Activated CD4-positive, alpha-beta T cell treated with anti-CD3 and anti-CD28 coated beads, Interleukin-2, amount 50 U/mL, for 24 hours (primary cell): ENCODE measurements around the gene PACSIN2.
"Not testable (repeated sequence)": the region's sequence is repeated elsewhere in the genome, so short reads cannot be mapped to it uniquely, and the experiment has no call there.

Source experiments
- DNase-seq, 2 donors: peaks; one replicate each; pipeline ENCODE4 v3.0.0-alpha.2; 2020; ENCODE audit warnings: low read depth in 1 of 2, low spot score in 1 of 2

The PACSIN2 gene, protein sequence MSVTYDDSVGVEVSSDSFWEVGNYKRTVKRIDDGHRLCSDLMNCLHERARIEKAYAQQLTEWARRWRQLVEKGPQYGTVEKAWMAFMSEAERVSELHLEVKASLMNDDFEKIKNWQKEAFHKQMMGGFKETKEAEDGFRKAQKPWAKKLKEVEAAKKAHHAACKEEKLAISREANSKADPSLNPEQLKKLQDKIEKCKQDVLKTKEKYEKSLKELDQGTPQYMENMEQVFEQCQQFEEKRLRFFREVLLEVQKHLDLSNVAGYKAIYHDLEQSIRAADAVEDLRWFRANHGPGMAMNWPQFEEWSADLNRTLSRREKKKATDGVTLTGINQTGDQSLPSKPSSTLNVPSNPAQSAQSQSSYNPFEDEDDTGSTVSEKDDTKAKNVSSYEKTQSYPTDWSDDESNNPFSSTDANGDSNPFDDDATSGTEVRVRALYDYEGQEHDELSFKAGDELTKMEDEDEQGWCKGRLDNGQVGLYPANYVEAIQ

DNA sequence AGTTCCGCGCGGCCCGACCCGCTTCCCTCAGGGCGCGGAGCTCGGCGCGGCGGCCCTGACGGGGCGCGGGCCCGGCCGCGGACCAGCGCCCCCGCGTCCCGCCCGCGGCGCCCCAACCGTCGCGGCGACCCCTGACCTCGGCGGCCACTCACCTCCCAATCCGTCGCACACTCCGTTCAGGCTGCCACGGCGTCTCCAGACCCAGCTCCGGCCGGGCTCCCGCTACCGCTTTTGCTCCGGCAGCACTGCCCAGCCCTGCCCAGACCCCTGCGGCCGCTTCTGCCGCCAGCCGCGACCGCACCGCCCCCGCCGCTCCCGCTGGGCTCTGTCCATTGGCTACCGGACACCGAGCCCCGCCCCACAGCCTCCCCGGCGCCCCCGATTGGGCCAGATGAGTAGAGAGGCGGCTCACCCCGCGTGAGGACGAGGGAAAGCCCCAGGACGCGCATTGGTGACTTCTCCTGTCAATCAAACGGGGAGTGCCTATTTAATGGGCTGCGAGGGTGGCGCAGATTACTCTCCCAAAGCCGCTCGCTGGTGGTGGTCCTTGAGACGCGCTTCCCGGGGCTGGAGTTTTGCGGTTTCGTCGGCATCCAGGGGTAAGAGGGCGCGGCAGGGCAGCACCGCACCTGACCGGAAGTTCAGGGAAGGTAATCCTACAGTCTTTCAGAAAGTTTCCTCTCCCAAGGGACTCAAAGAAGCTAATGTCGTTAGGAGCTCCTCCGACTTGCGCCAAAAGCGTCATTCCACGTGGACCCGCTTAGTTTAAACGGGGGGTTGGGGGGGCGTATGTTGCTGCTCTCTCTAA is at the start of gene PACSIN2:
Gene PACSIN2, minus strand, starts transcription at position 281 of the 808 bp plus-strand sequence. CDS start 103,069 bp downstream, outside the sequence.
- peak; percentile 98 to 99 for DNase-seq

DNA sequence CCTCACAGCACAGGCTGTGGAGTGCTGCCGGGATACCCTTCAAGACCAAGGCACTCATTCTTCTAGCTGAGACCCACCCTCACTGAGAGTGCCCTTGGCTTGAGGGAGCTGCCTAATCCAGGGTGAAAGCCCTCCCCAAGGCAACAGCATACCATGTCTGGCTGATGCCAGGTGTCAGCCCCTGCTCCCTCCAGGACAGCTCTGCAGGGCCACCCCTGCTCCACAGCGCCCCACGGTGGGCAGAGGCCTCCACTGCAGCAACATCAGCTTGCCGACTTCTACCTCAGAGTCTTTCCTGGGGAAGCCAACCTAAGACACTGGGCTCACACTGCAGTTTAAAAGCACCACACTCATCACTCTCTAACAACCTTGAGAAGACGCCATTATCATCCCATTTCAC is 45.2 kb upstream of the PACSIN2 start:
- DNase-seq = peak in 1 of 2 donors; percentile 8

DNA sequence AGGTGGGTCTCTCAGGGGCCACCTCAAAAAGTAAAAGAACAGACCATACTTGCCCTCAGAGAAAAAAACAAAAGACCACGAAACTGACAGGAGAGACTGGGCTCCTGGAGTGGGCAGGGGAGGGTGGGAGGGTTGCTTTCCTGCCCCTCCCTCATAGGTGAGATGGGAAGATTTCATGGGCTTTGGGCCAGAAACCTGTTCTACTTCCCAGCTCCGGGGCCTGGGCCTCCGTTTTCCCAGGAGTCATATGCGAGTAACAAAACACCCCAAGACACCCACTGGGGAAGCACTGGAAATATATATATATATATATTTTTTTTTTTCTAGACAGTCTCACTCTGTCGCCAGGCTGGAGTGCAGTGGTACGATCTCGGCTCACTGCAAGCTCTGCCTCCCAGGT is 42.7 kb upstream of the PACSIN2 start:
- DNase-seq = no peak

DNA sequence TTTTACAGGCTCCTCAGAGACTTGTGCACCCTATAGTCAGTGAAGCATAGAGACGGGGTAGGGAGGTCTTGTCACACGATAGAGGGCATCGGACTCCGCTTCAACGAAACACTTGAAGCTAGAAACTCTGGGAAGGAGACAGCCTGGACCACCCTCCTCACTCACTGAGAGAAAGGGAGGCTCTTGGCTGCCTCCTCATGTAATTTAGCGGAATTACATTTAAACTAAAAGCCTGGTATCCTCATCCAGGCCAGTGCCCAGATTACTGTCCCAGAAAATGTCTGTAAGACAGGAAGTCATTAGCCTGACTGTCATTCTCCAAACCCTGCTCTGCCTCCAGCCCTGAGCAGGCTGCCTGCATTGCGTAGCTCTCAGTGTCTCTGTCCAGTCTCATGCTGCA is 38.2 kb upstream of the PACSIN2 start:
- no peak for DNase-seq

DNA sequence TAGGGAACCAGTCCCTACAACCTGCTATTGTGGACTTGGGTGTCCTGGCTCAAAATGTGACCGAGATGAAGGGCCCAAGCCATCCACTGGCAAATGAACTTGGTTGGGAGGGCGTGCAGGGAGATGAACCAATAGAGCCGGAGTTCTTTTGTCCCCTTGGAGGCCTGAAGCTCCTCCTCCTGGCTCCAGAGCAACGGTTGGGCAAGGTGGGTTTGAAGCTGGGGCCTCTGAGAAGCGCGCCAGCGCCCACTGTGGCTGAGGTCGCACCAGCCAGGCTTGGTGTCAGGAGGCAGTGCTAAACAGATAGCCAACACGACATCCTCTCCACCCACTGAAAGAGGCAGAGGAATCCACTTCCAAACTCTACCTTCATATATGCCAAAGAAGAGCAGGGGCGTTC is 36.0 kb upstream of the PACSIN2 start:
- DNase-seq = no peak

DNA sequence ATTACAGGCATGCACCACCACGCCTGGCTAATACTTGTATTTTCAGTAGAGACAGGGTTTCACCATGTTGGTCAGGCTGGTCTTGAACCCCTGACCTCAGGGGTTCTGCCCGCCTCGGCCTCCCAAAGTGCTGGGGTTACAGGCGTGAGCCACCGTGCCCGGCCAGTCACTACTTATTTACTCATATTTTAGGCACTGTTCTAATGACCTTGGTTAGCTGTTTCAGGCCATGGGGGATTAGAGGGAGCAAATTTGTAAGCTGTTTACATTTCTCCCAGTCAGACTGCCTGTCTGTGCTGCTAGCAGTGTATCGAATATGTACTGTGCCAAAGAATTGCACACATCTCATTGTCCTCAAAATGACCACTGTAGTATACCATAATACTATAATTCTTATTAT is 32.7 kb upstream of the PACSIN2 start:
- no peak for DNase-seq

DNA sequence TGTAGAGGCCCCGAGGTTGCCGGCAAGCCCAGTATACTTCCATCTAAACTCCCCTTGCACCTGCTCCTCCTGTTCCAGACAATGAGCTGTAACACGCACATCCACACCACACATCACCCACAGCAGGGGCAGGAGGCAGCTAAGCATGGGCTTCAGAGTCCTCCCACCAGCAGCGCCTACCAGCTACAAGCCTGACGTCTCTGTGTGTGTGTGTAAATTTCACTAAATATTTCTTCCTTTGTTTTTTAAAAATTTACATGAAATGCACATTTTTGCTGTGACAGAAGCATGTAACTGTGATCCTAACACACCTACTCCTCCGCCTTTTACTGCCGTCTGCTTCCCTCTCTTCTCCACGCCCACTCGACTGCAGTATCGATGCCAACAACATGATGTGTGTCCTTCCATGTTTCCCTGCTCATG is 29.4 kb upstream of the PACSIN2 start:
- no peak for DNase-seq

DNA sequence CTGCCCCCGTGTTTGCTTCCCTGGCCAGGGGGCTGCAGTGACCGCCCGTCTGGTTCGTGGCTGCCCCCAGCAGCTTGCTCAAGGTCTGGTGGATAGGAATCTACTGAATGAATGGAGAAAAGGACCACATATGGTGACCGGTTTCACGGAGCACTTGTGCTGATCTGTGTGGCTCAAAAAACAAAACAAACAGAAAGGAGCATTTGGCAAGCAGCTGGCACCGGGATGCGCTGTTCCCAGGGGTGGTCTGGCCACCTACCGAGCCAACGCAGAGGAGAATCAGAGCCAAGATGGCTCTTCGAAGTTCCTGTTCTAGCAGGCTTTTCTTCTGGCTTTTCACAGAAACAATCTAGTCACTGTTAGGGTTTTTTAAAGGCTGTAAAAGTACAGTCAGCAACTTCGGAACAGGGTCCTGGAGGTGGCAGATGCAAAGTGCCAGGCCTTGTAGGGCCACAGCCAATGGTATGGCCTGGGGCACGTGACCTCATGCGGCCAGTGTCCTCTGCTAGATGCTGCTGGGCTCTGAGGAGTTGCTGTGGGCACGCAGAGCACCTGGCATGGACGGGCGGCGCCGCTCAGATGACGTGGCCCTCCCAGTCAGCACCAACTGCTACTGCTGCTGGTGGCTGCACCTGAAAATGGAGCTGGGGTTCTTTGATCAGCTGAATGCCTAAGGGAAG is 27.3 kb upstream of the PACSIN2 start:
- DNase-seq = no peak

DNA sequence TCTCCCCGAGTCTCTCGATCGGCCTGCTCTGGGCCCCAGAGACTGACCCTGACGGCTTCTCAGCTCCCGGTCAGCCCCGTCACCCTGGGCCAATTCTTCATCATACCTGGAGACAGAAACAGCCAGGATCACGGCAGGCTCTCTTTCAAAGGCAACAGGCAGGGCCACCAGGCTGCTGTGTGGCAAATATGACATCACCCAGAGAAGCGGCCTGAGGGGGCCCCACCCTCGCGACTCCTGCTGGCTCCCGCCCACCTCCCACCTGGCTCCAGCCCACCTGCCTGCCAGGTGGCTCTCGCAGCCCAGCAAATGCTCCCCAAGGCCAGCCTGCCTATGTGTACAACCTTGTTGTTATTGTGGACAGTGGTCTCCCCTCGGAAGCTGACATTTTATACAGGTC is 24.9 kb upstream of the PACSIN2 start:
- no peak for DNase-seq

DNA sequence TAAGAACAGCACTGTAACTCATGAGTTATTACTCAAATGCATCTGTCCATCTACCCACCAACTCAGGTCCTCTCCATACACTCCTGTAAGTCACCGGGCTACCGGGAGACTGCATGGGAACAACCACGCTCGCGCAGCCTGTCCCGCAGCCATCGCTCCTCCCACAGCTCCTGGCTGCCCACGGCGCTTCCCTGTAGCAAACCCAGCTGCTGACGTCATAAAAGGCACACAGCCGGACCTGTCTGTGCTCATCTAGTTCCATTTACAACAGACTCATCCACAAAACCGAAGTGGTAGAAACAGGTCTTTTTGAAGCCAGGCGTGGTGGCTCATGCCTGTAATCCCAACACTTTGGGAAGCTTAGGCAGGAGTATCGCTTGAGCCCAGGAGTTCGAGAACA is 23.4 kb upstream of the PACSIN2 start:
- DNase-seq = no peak

DNA sequence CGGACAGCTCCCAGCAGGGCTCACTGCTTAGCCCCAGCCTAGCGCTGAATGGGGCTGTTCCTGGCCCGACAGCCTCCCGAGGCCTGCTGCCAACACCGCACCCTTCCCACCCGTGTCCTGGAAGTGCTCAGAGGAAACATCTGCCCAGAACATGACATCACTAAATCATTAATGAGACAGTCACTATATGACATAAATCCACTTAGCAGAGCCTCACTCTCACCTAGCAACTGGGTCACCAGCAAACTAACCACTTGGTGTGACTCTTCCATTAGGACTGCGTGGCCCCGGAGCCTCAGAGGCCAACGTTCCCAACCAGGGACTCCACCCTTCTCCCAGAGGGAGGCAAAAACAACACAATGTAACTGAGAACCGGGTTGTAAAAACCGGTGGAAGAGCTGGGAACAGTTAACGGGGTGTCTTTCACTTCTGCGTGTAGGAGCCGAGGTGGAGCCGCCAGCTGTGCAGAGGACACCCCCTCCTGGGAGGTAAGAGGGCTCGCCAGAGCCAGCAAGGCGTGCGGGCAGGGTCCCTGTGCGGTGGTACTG is 21.4 kb upstream of the PACSIN2 start:
- DNase-seq = no peak

DNA sequence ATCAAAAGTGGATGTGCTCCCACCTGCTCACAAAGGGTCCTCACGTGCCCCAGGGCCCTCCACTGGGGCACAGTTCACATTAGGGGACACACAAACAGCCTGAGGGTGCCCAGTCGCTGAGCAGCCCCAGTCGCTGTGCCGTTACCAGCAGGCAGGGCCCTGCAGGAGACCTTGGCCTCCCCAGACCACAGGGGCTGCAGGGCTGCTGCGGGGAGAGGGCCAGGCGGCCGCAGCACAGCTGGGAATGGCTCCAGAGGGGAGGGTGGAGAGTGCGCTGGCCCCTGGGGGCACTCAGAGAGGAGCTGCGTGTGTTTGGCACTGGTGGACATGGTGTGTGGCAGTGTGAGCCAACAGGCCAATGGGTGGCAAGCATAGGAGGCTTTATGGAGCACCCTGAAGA is 20.3 kb upstream of the PACSIN2 start:
- no peak for DNase-seq

DNA sequence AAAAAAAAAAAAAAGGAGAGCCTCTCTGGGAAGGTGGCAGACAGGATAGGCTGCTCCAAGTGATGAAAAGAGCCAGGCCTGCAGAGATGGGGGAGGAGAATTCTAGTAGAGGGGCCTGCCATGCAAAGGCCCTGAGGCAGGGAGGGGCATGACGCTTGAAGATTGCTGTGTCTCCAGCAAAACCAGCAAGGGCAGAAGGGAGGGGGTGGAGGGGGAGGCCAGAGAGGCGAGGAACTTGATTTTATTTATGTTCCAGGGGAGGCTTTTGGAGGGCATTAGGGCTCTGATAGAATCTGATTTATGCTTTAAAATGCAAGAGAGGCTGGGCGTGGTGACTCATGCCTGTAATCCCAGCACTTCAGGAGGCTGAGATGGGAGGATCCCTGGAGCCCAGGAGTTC is 16.7 kb upstream of the PACSIN2 start:
- DNase-seq = no peak

DNA sequence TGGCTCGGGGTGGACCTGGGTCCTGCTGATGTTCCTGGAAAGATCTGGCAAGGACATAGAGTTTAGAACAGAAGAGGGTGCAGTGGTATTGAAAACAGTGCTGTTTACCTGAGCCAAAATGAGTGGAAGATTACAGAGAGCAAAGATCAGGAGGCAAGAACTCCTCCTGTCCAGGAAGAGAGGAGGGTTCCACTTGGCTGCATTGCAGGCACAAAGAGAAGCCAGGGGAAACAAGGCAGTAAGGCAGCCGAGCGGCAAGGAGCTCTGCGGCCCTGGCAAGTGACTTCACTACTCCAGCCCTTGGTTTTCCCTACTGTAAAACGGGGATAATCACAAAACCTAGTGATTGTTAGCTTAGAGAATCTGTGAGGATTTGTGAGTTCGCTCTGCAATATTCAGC is 3.7 kb upstream of the PACSIN2 start:
- no peak for DNase-seq

DNA sequence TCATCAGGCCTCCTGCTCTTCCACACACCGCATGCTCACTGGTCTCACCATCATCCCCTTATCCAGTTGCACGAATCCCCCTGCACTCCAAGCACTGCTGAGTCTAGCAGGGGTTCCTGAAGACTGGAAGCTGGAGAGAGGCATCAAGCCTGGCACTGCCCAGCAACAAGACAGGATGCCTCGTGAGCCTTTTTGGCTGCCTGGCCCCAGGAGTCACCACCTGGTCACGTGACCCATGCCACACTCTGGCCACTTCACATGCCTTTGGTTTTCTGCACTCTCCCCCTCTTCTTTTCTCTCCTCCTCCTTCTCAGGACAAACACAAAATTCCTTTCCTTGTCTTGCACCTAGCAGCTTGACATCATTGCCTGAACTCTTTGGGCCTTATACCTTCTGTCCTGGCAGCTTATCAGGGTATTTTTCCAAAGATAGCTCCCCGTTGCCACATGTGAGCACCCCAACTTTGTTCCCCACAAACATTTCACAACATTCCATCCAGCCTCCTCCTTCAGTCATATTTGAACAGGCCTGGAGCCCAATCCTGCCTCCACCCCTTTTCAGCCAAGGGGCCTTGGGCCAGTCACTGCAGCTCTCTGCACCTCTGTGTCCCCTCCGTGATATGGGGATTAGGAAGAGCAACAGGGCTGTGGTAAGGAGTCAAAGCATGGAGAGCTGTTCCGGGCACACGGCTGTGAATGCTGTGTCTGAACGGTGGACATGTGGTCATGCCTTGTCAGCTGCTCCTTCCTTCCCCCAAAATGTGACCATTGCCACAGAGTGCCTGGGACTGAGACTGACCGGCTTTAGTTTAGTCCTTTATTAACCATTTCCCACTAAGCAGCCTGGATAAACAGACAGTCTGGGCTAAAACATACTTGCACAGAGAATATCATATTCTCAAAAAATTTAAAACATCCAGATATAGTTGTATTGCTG is 2.8 kb upstream of the PACSIN2 start:
- DNase-seq = no peak

DNA sequence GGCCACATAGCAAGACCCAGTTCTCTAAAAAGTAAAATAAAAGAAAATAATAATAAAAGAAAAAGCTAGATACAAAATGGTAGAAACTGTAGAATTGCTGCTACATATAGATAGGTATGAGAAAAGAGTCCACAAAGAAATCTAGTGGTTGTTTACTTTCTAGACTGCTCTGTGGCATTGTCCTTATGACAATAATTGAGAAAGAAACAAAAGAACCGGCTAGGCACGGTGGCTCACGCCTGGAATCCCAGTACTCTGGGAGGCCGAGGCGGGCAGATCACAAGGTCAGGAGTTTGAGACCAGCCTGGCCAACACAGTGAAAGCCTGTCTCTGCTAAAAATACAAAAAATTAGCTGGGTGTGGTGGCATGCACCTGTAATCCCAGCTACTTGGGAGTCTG is 1.2 kb upstream of the PACSIN2 start:
- DNase-seq = not testable (repeated sequence)

DNA sequence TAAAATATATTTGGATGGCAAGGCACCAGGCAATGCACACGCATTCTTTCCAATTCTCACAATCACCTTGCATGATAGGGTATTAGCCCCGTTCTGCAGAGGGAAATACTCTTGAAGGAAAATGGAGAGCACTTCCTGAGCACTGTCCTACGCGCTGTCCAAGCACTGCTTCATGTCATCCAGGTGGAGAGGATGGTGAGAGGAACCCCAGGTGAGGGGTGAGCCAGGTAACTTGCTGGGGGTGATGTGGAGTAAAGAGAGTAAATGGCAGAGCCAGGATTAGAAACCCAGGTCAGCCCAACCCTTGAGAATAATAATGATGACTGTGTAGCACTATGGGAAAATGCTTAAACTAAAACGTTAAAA is 711 bp upstream of the PACSIN2 start:
- no peak for DNase-seq

DNA sequence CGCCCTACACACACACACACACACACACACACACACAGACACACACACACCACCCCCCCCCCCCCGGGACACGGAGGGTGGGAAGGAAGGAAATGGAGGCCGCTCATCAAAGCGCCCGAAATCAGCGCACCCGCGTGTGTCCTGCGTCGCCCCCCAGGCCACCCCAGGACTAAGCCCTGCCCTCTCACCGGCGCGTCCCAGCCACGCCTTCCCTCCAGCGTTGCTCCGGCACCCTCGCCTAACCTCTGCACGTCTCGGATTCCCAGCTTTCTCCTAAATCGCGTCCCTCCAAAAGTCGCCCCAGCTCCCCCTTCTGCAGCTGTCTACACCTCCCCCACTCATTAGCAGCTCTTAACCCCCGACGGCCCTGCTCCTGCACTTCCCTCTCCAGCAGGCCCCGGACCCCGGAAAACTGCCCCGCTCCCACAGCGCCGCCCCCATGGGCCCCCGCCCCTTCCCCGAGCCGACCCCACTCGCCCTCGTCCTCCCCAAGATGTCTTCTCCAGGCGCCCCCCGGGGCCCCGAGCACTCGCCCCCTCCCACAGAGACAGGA is 557 bp downstream of the PACSIN2 start:
- DNase-seq = no peak

DNA sequence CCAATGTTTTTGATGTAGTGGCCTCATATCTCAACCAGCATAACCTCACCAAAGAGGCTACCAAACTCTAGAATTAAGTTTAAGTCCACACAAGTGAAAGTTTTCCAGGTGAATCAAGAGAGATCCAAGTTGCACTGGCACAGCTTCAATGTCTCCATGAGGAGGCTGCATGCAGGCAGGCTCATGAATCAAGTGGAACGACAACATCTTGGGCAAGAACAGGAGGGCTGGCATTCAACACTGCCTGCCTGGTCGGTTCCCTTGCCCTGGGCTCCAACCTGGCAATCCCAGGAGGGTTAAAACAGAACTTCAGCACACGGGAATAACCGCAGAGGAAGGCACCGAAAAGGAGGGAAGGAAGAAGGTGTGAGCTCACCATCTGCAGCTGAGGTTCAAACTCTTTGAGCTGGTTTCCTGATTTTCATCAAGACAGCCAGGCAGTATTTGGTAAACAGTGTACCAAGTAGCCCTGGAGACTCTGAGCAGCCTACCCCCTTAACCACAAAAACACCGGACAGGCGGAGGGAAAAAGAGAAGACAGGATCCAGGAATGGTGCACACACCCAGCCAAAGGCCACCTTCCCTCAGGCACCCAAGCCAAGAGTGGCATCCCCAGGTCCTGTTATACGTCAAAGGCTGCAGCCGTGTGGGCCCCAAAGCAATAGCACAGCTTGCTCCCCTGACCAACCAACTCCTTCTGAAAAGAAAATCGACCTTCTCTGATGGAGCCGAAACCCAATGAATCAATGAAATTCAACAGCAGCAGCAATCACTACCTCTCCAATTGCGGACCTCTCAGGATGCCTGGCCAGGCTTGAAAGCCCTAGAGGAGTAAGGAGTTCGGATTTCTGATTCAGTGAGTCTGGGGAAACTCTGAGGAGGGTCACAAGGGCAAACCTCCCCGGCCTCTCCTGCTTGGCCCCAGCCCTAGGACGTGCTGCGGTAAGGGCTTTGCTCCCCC is 1.3 kb downstream of the PACSIN2 start:
- DNase-seq = no peak
